HepG2 (cell line): Measurements from ENCODE around the gene DOK7. TPM values are rescaled to one million over a fixed set of nuclear protein-coding genes. Genes with fewer than 3 reads are reported as not detected.

Source experiments
- ATAC-seq: fragments of 200-7000 bp; cut with Tn5 transposase; 3 replicates; pipeline ENCODE4 v1.9.1; 2020; ENCODE audit warnings: mild to moderate bottlenecking, moderate library complexity
- BruUV-seq: library from RNA; stranded (reverse); fragments of 400-500 nt; replicated peaks from 2 replicates; lab custom pipeline; 2021; lab: Mats Ljungman, UMichigan
- CTCF ChIA-PET: fragments of 300-600 bp; formaldehyde crosslinking; extraction: SDS; loops from one replicate; lab custom pipeline; 2021; ENCODE audit warnings: low total read pairs, inconsistent platforms, low intra/inter-chr PET ratio; lab: Yijun Ruan, JAX
- POLR2A ChIA-PET: fragments of 350-600 bp; sonication (Branson Sonifier 250); formaldehyde crosslinking; loops from one replicate; lab custom pipeline; 2020; ENCODE audit warnings: antibody characterized with exemption, inconsistent platforms; lab: Yijun Ruan, JAX
- DNase-seq: peaks from one replicate; pipeline ENCODE4 v3.0.0-alpha.2; 2015; ENCODE audit warnings: low spot score
- FAIRE-seq: peaks from 3 replicates; lab custom pipeline; 2011; peaks lifted over from hg19 to GRCh38; lab: Jason Lieb, UNC
- H2AFZ ChIP-seq: one replicate; pipeline ENCODE4 v1.6.1; 2011; ENCODE audit warnings: low read length, inconsistent platforms
- H3K27ac ChIP-seq: fragments of 300-600 bp; 3 replicates; pipeline ENCODE4 v1.8.0; 2011; ENCODE audit warnings: mixed run types, mild to moderate bottlenecking, mixed read lengths, low read length, inconsistent platforms; ENCODE audit not compliant: insufficient read depth; ENCODE audit errors: extremely low read length
- H3K27me3 ChIP-seq, 2 experiments: fragments of 200-600 bp in 1 of 2; 2 replicates in 1 of 2; 3 replicates in 1 of 2; pipeline versions ENCODE4 v1.6.0 to v1.8.0; 2011; ENCODE audit warnings: low read length in 2 of 2, mild to moderate bottlenecking in 2 of 2, moderate library complexity in 2 of 2, inconsistent platforms in 1 of 2; ENCODE audit not compliant: insufficient read depth in 2 of 2, control insufficient read depth in 1 of 2
- H3K36me3 ChIP-seq, 2 experiments: fragments of 200-600 bp in 1 of 2; replicated peaks in 1 of 2; 2 replicates in 1 of 2; 3 replicates in 1 of 2; pipeline versions ENCODE4 v1.5.1 to v1.8.0; 2011; ENCODE audit warnings: low read length in 2 of 2, inconsistent platforms in 1 of 2; ENCODE audit not compliant: insufficient read depth in 2 of 2, control insufficient read depth in 1 of 2
- H3K4me1 ChIP-seq: 2 replicates; pipeline ENCODE4 v1.5.1; 2012; ENCODE audit warnings: low read length, inconsistent platforms; ENCODE audit not compliant: insufficient read depth
- H3K4me2 ChIP-seq: 2 replicates; pipeline ENCODE4 v1.6.0; 2011; ENCODE audit warnings: low read depth, low read length, inconsistent platforms
- H3K4me3 ChIP-seq, 3 experiments: fragments of 200-600 bp in 1 of 3; sonication (generic), shearing (Covaris generic) in 1 of 3; replicated peaks in 1 of 3; 2 replicates each; pipeline ENCODE4 v1.5.1; 2011 to 2016; ENCODE audit warnings: low read length in 3 of 3, inconsistent platforms in 2 of 3, low read depth in 2 of 3, mild to moderate bottlenecking in 2 of 3, control low read depth in 1 of 3, mixed read lengths in 1 of 3; ENCODE audit not compliant: insufficient read depth in 1 of 3
- H3K79me2 ChIP-seq: one replicate; pipeline ENCODE4 v1.6.1; 2011; ENCODE audit warnings: low read length, inconsistent platforms; ENCODE audit not compliant: insufficient read depth
- H3K9ac ChIP-seq: 2 replicates; pipeline ENCODE4 v1.6.0; 2011; ENCODE audit warnings: mild to moderate bottlenecking, low read depth, low read length, inconsistent platforms; ENCODE audit not compliant: insufficient read depth
- H3K9me3 ChIP-seq: 2 replicates; pipeline ENCODE4 v1.5.1; 2012; ENCODE audit warnings: mild to moderate bottlenecking, low read length
- H4K20me1 ChIP-seq: 2 replicates; pipeline ENCODE4 v1.6.0; 2011; ENCODE audit warnings: inconsistent platforms, mild to moderate bottlenecking, low read length, moderate library complexity; ENCODE audit not compliant: insufficient read depth
- ARNTL ChIP-seq: sonication (generic); formaldehyde crosslinking; IDR thresholded peaks from 2 replicates; pipeline ENCODE4 v1.4.0; 2020; ENCODE audit warnings: mild to moderate bottlenecking, missing genetic modification reagents
- ASH2L ChIP-seq: fragments of 300-600, 200-600 bp; sonication (generic); IDR thresholded peaks from 2 replicates; pipeline ENCODE4 v1.7.0; 2017; ENCODE audit warnings: low read depth, mild to moderate bottlenecking, moderate library complexity, mixed read lengths, low read length; ENCODE audit not compliant: insufficient read length
- HES4 ChIP-seq: sonication (generic); formaldehyde crosslinking; IDR thresholded peaks from 2 replicates; pipeline ENCODE4 v1.9.0; 2021; ENCODE audit warnings: mild to moderate bottlenecking, missing genetic modification reagents, borderline replicate concordance
- MTF1 ChIP-seq: sonication (generic); formaldehyde crosslinking; IDR thresholded peaks from 2 replicates; pipeline ENCODE4 v1.5.0; 2020; ENCODE audit warnings: missing genetic modification reagents
- PHF20 ChIP-seq: sonication (generic); formaldehyde crosslinking; IDR thresholded peaks from 2 replicates; pipeline ENCODE4 v1.5.0; 2020; ENCODE audit warnings: mild to moderate bottlenecking, missing genetic modification reagents
- TRIM24 ChIP-seq: sonication (generic); formaldehyde crosslinking; IDR thresholded peaks from 2 replicates; pipeline ENCODE4 v1.8.0; 2022; ENCODE audit warnings: mild to moderate bottlenecking, missing genetic modification reagents
- ZNF713 ChIP-seq: sonication (generic); formaldehyde crosslinking; IDR thresholded peaks from 2 replicates; pipeline ENCODE4 v1.4.0; 2020; ENCODE audit warnings: mild to moderate bottlenecking, missing genetic modification reagents
- WGBS: methylation state at CpG from one replicate; pipeline ENCODE4 v1.1.6; 2017; ENCODE audit warnings: low lambda C conversion rate; 5-methylcytosine and 5-hydroxymethylcytosine counted together
- in situ Hi-C: cut with HindIII; loops from 2 replicates; pipeline ENCODE4 v1.10.0; 2017; ENCODE audit warnings: low pct_unique_long_range_greater_than_20kb; ENCODE audit not compliant: extremely low pct_ligation_motif_present
- intact Hi-C: fragments of 100-400 bp; cut with micrococcal nuclease; formaldehyde crosslinking; loops from one replicate; pipeline ENCODE4 v1.10.0; 2022; ENCODE audit not compliant: unreplicated experiment
- polyA plus RNA-seq, 8 experiments: library from polyadenylated mRNA; depleted of rRNA in 3 of 8; stranded (reverse) in 7 of 8; unstranded in 1 of 8; fragments of >200 nt; fragmentation: Illumina TruSeq in 4 of 8; extraction: Trizol in 4 of 8; gene quantifications; 2 replicates each; pipeline versions ENCODE4 v1.2.1 to v1.2.3, GENCODE V29; 2011 to 2016; ENCODE audit warnings: low read depth in 4 of 8, missing spikeins in 1 of 8, mixed read lengths in 1 of 8; ENCODE audit not compliant: insufficient read depth in 1 of 8
- total RNA-seq, 5 experiments: library from RNA; depleted of rRNA; stranded (reverse); fragments of >200 nt; fragmentation: Illumina TruSeq; extraction: Trizol; gene quantifications; 2 replicates each; pipeline ENCODE4 v1.2.3, GENCODE V29; 2016; ENCODE audit warnings: low read depth in 1 of 5
- TF ChIP-seq, protein P1 (sequence below): sonication (generic); formaldehyde crosslinking; IDR thresholded peaks from 2 replicates; pipeline ENCODE4 v1.4.0; 2020; ENCODE audit warnings: mild to moderate bottlenecking, missing genetic modification reagents, borderline replicate concordance
- TF ChIP-seq, protein P2 (sequence below): sonication (generic); formaldehyde crosslinking; IDR thresholded peaks from 2 replicates; pipeline ENCODE4 v1.4.0; 2020; ENCODE audit warnings: missing genetic modification reagents

DOK7 gene
- total and polyA plus RNA-seq, 2 of the 13 experiments (the other 11 are each of a cell fraction or from before 2014, with no cell fraction given): 0.03 to 0.07 TPM

DNA sequence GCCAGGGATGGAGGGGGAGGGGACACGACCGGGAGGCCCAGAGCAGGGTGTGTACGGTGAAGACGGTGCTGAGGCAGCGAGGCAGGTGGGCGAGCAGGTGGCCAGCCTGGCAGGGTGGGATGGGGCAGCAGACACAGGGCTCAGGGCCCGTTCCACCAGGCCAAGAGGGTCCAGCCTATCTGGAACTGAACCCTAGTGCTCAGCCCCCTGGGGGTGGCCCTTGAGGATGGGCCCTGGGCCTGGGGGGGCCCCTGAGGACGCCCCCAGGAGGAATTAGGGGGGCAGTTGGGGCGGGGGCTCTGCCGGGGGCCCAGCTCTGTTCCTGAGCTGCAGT lies 24.3 kb upstream of the DOK7 start:
- Histone ChIP-seq H2AFZ (no peak overlapping the region), H3K4me2 (no peak overlapping the region), H3K36me3 (no peaks in the 10 kb centered on the region; a peak in 1 of 5 replicates), H4K20me1 (no peaks in the 10 kb centered on the region), H3K27ac (no peak overlapping the region), H3K4me3 (no peak overlapping the region), H3K4me1 (peaks cover 53% of the 10 kb centered on the region), H3K9ac (no peak overlapping the region), H3K27me3 (no peaks in the 10 kb centered on the region), H3K79me2 (no peaks in the 10 kb centered on the region), H3K9me3 (no peaks in the 10 kb centered on the region)
- ChIA-PET POLR2A (no interaction called here), CTCF (no interaction called here)
- no peak for ATAC-seq
- in situ Hi-C loops: no loop called here
- FAIRE-seq: no peak
- BruUV-seq: no TSS peak
- 73% methylated on average over 4 of the region's 10 CpGs for WGBS
- TF ChIP-seq ZNF713 (CRISPR knock-in tag): no peak
- TF ChIP-seq ASH2L: no peak
- TF ChIP-seq PHF20 (CRISPR knock-in tag): no peak
- TF ChIP-seq HES4 (CRISPR knock-in tag): no peak
- TF ChIP-seq MTF1 (CRISPR knock-in tag): no peak
- TF ChIP-seq TRIM24 (CRISPR knock-in tag): no peak
- no peak for TF ChIP-seq ARNTL (CRISPR knock-in tag)
- TF ChIP-seq, protein P1, sequence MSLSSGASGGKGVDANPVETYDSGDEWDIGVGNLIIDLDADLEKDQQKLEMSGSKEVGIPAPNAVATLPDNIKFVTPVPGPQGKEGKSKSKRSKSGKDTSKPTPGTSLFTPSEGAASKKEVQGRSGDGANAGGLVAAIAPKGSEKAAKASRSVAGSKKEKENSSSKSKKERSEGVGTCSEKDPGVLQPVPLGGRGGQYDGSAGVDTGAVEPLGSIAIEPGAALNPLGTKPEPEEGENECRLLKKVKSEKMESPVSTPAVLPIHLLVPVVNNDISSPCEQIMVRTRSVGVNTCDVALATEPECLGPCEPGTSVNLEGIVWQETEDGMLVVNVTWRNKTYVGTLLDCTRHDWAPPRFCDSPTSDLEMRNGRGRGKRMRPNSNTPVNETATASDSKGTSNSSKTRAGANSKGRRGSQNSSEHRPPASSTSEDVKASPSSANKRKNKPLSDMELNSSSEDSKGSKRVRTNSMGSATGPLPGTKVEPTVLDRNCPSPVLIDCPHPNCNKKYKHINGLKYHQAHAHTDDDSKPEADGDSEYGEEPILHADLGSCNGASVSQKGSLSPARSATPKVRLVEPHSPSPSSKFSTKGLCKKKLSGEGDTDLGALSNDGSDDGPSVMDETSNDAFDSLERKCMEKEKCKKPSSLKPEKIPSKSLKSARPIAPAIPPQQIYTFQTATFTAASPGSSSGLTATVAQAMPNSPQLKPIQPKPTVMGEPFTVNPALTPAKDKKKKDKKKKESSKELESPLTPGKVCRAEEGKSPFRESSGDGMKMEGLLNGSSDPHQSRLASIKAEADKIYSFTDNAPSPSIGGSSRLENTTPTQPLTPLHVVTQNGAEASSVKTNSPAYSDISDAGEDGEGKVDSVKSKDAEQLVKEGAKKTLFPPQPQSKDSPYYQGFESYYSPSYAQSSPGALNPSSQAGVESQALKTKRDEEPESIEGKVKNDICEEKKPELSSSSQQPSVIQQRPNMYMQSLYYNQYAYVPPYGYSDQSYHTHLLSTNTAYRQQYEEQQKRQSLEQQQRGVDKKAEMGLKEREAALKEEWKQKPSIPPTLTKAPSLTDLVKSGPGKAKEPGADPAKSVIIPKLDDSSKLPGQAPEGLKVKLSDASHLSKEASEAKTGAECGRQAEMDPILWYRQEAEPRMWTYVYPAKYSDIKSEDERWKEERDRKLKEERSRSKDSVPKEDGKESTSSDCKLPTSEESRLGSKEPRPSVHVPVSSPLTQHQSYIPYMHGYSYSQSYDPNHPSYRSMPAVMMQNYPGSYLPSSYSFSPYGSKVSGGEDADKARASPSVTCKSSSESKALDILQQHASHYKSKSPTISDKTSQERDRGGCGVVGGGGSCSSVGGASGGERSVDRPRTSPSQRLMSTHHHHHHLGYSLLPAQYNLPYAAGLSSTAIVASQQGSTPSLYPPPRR (CRISPR knock-in tag): no peak
- TF ChIP-seq, protein P2, sequence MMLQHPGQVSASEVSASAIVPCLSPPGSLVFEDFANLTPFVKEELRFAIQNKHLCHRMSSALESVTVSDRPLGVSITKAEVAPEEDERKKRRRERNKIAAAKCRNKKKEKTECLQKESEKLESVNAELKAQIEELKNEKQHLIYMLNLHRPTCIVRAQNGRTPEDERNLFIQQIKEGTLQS (CRISPR knock-in tag): no peak
- DNase-seq: no peak
- intact Hi-C loops: no loop called here
